PC-3 (cell line): ENCODE results near the gene PAX7. TPM values are rescaled to one million over a fixed set of nuclear protein-coding genes. Genes with fewer than 3 reads are reported as not detected.

ENCODE experiments used
- ATAC-seq: fragments of 200-7000 bp; cut with Tn5 transposase; 2 replicates; pipeline ENCODE4 v1.9.1; 2020; ENCODE audit warnings: mild to moderate bottlenecking, moderate library complexity
- BruUV-seq: library from RNA; stranded (reverse); fragments of 400-500 nt; replicated peaks from 2 replicates; lab custom pipeline; 2021; lab: Mats Ljungman, UMichigan
- CTCF ChIA-PET: fragments of 300-600 bp; sonication (Branson Sonifier 250); formaldehyde crosslinking; loops from one replicate; lab custom pipeline; 2022; ENCODE audit warnings: antibody characterized with exemption; lab: Charles Lee
- POLR2A ChIA-PET: fragments of 300-600 bp; sonication (Branson Sonifier 250); formaldehyde crosslinking; loops from one replicate; lab custom pipeline; 2022; ENCODE audit warnings: antibody characterized with exemption; ENCODE audit not compliant: unreplicated experiment; lab: Charles Lee
- DNase-seq: peaks from one replicate; pipeline ENCODE4 v3.0.0-alpha.2; 2015
- H2AFZ ChIP-seq: fragments of 300-600 bp; sonication (generic); 2 replicates; pipeline ENCODE4 v1.6.0; 2016; ENCODE audit warnings: antibody characterized with exemption, low read length
- H3F3A ChIP-seq: fragments of 300-600 bp; sonication (generic); one replicate; pipeline ENCODE4 v1.6.0; 2017; ENCODE audit warnings: antibody characterized with exemption, low read length, control low read depth, mild to moderate bottlenecking; ENCODE audit not compliant: unreplicated experiment
- H3K27ac ChIP-seq: fragments of 300-600 bp; sonication (generic); 2 replicates; pipeline ENCODE4 v1.5.1; 2016; ENCODE audit warnings: mild to moderate bottlenecking, low read length
- H3K27me3 ChIP-seq: fragments of 300-600 bp; sonication (generic); 2 replicates; pipeline ENCODE4 v1.6.1; 2016; ENCODE audit warnings: low read length, mixed read lengths
- H3K36me3 ChIP-seq: fragments of 300-600 bp; sonication (generic); 2 replicates; pipeline ENCODE4 v1.6.1; 2016; ENCODE audit warnings: low read depth, mixed run types, low read length, mixed read lengths
- H3K4me1 ChIP-seq: fragments of 300-600 bp; sonication (generic); 2 replicates; pipeline ENCODE4 v1.5.1; 2016; ENCODE audit warnings: low read length; ENCODE audit not compliant: insufficient read depth
- H3K4me2 ChIP-seq: fragments of 300-600 bp; sonication (generic); 2 replicates; pipeline ENCODE4 v1.6.0; 2016; ENCODE audit warnings: low read length
- H3K4me3 ChIP-seq: fragments of 300-600 bp; sonication (generic); 2 replicates; pipeline ENCODE4 v1.5.1; 2016; ENCODE audit warnings: mild to moderate bottlenecking, low read length, mixed read lengths
- H3K79me2 ChIP-seq: fragments of 300-600 bp; sonication (generic); 2 replicates; pipeline ENCODE4 v1.6.1; 2017; ENCODE audit warnings: low read length, mixed read lengths
- H3K9ac ChIP-seq: fragments of 300-600 bp; sonication (generic); 2 replicates; pipeline ENCODE4 v1.6.0; 2016; ENCODE audit warnings: mild to moderate bottlenecking, low read length
- H3K9me2 ChIP-seq: fragments of 300-600 bp; sonication (generic); replicated peaks from 2 replicates; pipeline ENCODE4 v1.6.1; 2016; ENCODE audit warnings: mixed run types, low read length, mixed read lengths
- H3K9me3 ChIP-seq: fragments of 300-600 bp; sonication (generic); 2 replicates; pipeline ENCODE4 v1.6.1; 2016; ENCODE audit warnings: low read length, mixed read lengths
- H4K20me1 ChIP-seq: fragments of 300-600 bp; sonication (generic); 2 replicates; pipeline ENCODE4 v1.6.1; 2016; ENCODE audit warnings: low read length, mixed read lengths
- EZH2 ChIP-seq: fragments of 300-600 bp; sonication (generic); IDR thresholded peaks from one replicate; pipeline ENCODE4 v1.6.1; 2017; ENCODE audit warnings: antibody characterized with exemption, mild to moderate bottlenecking, low read length; ENCODE audit not compliant: unreplicated experiment
- EZH2phosphoT487 ChIP-seq: fragments of 300-600 bp; sonication (generic); IDR thresholded peaks from 2 replicates; pipeline ENCODE4 v1.6.1; 2018; ENCODE audit warnings: mild to moderate bottlenecking, antibody characterized with exemption, low read length, borderline replicate concordance
- intact Hi-C: fragments of 100-400 bp; cut with micrococcal nuclease; formaldehyde crosslinking; loops from 2 replicates; pipeline ENCODE4 v1.9.0; 2023
- total RNA-seq: library from RNA; depleted of rRNA; stranded (reverse); fragments of >200 nt; gene quantifications from 2 replicates; pipeline ENCODE4 v1.2.3, GENCODE V29; 2014
- TF ChIP-seq, protein P1 (sequence below): fragments of 300-600 bp; sonication (generic); conservative IDR thresholded peaks from 2 replicates; pipeline ENCODE4 v1.5.1; 2017; ENCODE audit warnings: antibody characterized with exemption, low read depth, mild to moderate bottlenecking, low read length

Gene PAX7
- total RNA-seq, 1 experiment from 2014 or later, result not detected

DNA sequence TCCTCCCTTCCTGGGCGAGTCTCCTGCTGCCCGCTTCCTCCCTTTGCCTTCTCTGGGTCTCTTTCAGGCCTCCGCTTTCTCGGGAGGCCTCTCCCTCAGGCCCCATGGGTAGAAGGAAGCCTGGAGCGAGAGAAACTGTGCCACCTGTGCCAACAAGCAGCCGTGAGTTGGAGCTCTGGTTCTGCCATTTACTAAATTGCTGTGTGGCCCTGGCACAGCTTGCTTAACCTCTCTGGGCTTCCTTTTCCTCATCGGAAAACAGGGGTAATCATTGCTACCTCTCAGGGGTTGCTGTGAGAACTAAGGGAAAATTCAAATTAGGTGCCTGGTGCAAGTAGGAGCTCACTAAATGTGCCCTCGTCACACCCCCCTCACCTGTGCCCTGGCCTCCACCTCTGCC lies 80.4 kb downstream of the PAX7 start:
- CTCF ChIA-PET, result no interaction called here
- Histone ChIP-seq H4K20me1 (no peaks in the 10 kb centered on the region), H3K27ac (no peak overlapping the region), H3K9me3 (no peaks in the 10 kb centered on the region), H3F3A (no peaks in the 10 kb centered on the region), H3K36me3 (no peaks in the 10 kb centered on the region), H3K4me2 (no peak overlapping the region), H2AFZ (no peak overlapping the region), H3K9ac (no peak overlapping the region), H3K4me3 (no peak overlapping the region), H3K4me1 (no peaks in the 10 kb centered on the region), H3K79me2 (no peaks in the 10 kb centered on the region), H3K27me3 (peaks cover 57% of the 10 kb centered on the region), H3K9me2 (no peaks in the 10 kb centered on the region)
- no TSS peak for BruUV-seq
- TF ChIP-seq EZH2 (no peak), EZH2phosphoT487 (no peak)
- TF ChIP-seq, protein P1, sequence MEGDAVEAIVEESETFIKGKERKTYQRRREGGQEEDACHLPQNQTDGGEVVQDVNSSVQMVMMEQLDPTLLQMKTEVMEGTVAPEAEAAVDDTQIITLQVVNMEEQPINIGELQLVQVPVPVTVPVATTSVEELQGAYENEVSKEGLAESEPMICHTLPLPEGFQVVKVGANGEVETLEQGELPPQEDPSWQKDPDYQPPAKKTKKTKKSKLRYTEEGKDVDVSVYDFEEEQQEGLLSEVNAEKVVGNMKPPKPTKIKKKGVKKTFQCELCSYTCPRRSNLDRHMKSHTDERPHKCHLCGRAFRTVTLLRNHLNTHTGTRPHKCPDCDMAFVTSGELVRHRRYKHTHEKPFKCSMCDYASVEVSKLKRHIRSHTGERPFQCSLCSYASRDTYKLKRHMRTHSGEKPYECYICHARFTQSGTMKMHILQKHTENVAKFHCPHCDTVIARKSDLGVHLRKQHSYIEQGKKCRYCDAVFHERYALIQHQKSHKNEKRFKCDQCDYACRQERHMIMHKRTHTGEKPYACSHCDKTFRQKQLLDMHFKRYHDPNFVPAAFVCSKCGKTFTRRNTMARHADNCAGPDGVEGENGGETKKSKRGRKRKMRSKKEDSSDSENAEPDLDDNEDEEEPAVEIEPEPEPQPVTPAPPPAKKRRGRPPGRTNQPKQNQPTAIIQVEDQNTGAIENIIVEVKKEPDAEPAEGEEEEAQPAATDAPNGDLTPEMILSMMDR, result no peak
- POLR2A ChIA-PET, result no interaction called here
- intact Hi-C loops, result no loop called here
- no peak for DNase-seq
- ATAC-seq, result no peak

DNA sequence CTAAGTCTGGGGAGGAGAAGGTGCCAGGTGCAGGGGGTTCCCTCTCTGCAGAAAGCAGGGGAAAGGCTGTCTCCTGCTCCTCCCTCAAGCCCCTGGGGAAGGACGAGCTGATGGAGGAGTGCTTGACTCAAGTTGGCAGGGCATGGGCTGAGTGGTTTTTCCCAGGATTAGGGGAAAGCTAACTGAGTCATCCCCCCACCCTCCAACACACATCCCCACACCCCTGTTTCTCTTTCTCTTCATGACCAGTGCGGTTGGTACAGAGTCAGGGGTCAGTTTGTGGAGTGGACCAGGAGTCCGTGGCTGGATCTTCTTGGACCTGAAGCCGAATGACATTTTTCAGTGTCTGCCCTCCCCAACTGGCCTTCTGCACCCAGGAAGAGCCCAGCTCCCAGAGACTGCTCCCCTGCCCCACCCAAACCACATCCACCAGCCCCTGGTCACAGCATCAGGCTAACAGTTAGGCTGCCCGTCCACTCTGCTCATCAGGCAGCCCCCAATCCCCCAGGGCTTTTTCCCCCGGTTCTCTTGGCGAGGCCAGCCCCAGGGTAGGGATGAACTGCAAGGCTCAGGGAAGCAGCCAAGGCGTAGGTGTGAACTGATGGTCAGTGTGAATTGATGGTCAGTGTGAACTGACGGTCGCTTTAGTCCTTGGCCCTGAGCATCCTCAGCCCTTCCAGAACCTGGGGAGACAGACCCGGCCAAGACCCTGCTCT lies 81.0 kb downstream of the PAX7 start:
- TF ChIP-seq EZH2phosphoT487, result no peak
- TF ChIP-seq EZH2, result no peak
- TF ChIP-seq, protein P1, result no peak
- Histone ChIP-seq H3K79me2 (no peaks in the 10 kb centered on the region), H3K36me3 (no peaks in the 10 kb centered on the region), H3K9ac (no peak overlapping the region), H3F3A (no peaks in the 10 kb centered on the region), H3K9me3 (no peaks in the 10 kb centered on the region), H3K9me2 (no peaks in the 10 kb centered on the region), H3K4me3 (no peak overlapping the region), H3K27ac (no peak overlapping the region), H3K4me1 (no peaks in the 10 kb centered on the region), H2AFZ (no peak overlapping the region), H4K20me1 (no peaks in the 10 kb centered on the region), H3K4me2 (no peak overlapping the region), H3K27me3 (peaks cover 61% of the 10 kb centered on the region)
- no TSS peak for BruUV-seq
- DNase-seq (peak; percentile 9), ATAC-seq (no peak)
- ChIA-PET CTCF (no interaction called here), POLR2A (no interaction called here)
- intact Hi-C loops, result no loop called here

DNA sequence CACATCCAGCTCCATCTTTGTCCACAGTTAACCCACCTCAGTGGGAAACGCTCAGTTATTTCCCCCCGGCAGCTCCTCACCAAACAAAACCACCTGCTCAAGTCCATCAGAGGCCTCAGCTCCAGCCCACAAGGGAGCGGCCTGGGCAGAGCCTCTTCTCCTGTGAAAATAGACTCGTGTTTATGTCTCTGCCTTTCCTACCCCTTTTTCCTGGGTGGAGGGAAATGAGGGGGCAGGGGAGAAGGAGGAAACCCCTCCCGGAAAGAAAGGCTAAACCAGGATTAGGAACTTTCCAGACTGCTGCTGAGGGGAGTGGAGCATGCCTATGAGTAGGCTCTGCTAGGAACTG lies 81.6 kb downstream of the PAX7 start:
- ATAC-seq, result no peak
- ChIA-PET CTCF (no interaction called here), POLR2A (no interaction called here)
- no peaks in the 10 kb centered on the region for H3K9me3 ChIP-seq
- no peak overlapping the region for H3K27ac ChIP-seq
- H3K4me2 ChIP-seq, result no peak overlapping the region
- H3K4me1 ChIP-seq, result no peaks in the 10 kb centered on the region
- no peaks in the 10 kb centered on the region for H3K36me3 ChIP-seq
- no peak overlapping the region for H3K4me3 ChIP-seq
- H4K20me1 ChIP-seq, result no peaks in the 10 kb centered on the region
- peaks cover 61% of the 10 kb centered on the region for H3K27me3 ChIP-seq
- no peak overlapping the region for H2AFZ ChIP-seq
- no peak for DNase-seq
- no peaks in the 10 kb centered on the region for H3K9me2 ChIP-seq
- no TSS peak for BruUV-seq
- TF ChIP-seq, protein P1, result no peak
- TF ChIP-seq EZH2 (no peak), EZH2phosphoT487 (no peak)
- H3K79me2 ChIP-seq, result no peaks in the 10 kb centered on the region
- intact Hi-C loops, result no loop called here
- H3F3A ChIP-seq, result no peaks in the 10 kb centered on the region
- no peak overlapping the region for H3K9ac ChIP-seq
